H9 (cell line): ENCODE measurements around the gene TYK2. TPM values are rescaled to one million over a fixed set of nuclear protein-coding genes. Genes with fewer than 3 reads are reported as not detected.

Experiments used
- DNase-seq: peaks from one replicate; pipeline ENCODE4 v3.0.0-alpha.2; 2017
- H2AFZ ChIP-seq: one replicate; pipeline ENCODE4 v1.6.1; 2013; ENCODE audit warnings: mild to moderate bottlenecking, low read length, control low read depth, moderate library complexity
- H2AK5ac ChIP-seq: 2 replicates; pipeline ENCODE4 v1.6.1; 2013; ENCODE audit warnings: low read length, control low read depth, mixed read lengths; ENCODE audit not compliant: insufficient read length
- H2BK120ac ChIP-seq: one replicate; pipeline ENCODE4 v1.6.1; 2013; ENCODE audit warnings: low read depth, mild to moderate bottlenecking, low read length, control low read depth, inconsistent platforms; ENCODE audit not compliant: poor library complexity, severe bottlenecking
- H2BK12ac ChIP-seq: 2 replicates; pipeline ENCODE4 v1.6.1; 2013; ENCODE audit warnings: low read length, control low read depth, mixed read lengths, low read depth; ENCODE audit not compliant: insufficient read length
- H2BK15ac ChIP-seq: 2 replicates; pipeline ENCODE4 v1.6.1; 2013; ENCODE audit warnings: low read depth, low read length, control low read depth
- H2BK20ac ChIP-seq: one replicate; pipeline ENCODE4 v1.6.1; 2013; ENCODE audit warnings: low read depth, mild to moderate bottlenecking, low read length, control low read depth, inconsistent platforms; ENCODE audit not compliant: poor library complexity, severe bottlenecking
- H2BK5ac ChIP-seq: 2 replicates; pipeline ENCODE4 v1.6.1; 2013; ENCODE audit warnings: low read length, control low read depth, mixed read lengths; ENCODE audit not compliant: insufficient read length
- H3K14ac ChIP-seq: 2 replicates; pipeline ENCODE4 v1.6.1; 2013; ENCODE audit warnings: low read length, control low read depth; ENCODE audit not compliant: insufficient read depth
- H3K18ac ChIP-seq: 2 replicates; pipeline ENCODE4 v1.6.1; 2013; ENCODE audit warnings: low read depth, mild to moderate bottlenecking, mixed read lengths, low read length, control low read depth; ENCODE audit not compliant: insufficient read length
- H3K23ac ChIP-seq: 2 replicates; pipeline ENCODE4 v1.6.1; 2013; ENCODE audit warnings: low read length, control low read depth, mixed read lengths, low read depth; ENCODE audit not compliant: insufficient read length
- H3K23me2 ChIP-seq: 2 replicates; pipeline ENCODE4 v1.6.1; 2013; ENCODE audit warnings: low read depth, mild to moderate bottlenecking, mixed read lengths, low read length, control low read depth; ENCODE audit not compliant: insufficient read length, poor library complexity, severe bottlenecking
- H3K27ac ChIP-seq: 2 replicates; pipeline ENCODE4 v1.5.1; 2013; ENCODE audit warnings: low read length, control low read depth, mixed read lengths, low read depth; ENCODE audit not compliant: insufficient read length
- H3K27me3 ChIP-seq: 2 replicates; pipeline ENCODE4 v1.6.1; 2013; ENCODE audit warnings: low read length, control low read depth, inconsistent platforms; ENCODE audit not compliant: insufficient read depth
- H3K4ac ChIP-seq: 2 replicates; pipeline ENCODE4 v1.6.1; 2013; ENCODE audit warnings: low read depth, mild to moderate bottlenecking, control low read depth, inconsistent platforms, low read length, moderate library complexity
- H3K4me1 ChIP-seq: 2 replicates; pipeline ENCODE4 v1.6.1; 2013; ENCODE audit warnings: low read length, control low read depth, inconsistent platforms; ENCODE audit not compliant: insufficient read depth
- H3K4me2 ChIP-seq: 2 replicates; pipeline ENCODE4 v1.6.1; 2013; ENCODE audit warnings: low read length, control low read depth, mixed read lengths; ENCODE audit not compliant: insufficient read length, insufficient read depth
- H3K56ac ChIP-seq: 2 replicates; pipeline ENCODE4 v1.6.1; 2013; ENCODE audit warnings: low read depth, mild to moderate bottlenecking, mixed read lengths, low read length, control low read depth; ENCODE audit not compliant: insufficient read length
- H3K79me1 ChIP-seq: 2 replicates; pipeline ENCODE4 v1.6.1; 2013; ENCODE audit warnings: low read depth, mild to moderate bottlenecking, moderate library complexity, low read length, control low read depth, inconsistent platforms; ENCODE audit not compliant: insufficient read depth, poor library complexity, severe bottlenecking
- H3K79me2 ChIP-seq: 2 replicates; pipeline ENCODE4 v1.6.1; 2013; ENCODE audit warnings: low read length, control low read depth, inconsistent platforms; ENCODE audit not compliant: insufficient read depth
- H3K9ac ChIP-seq: 2 replicates; pipeline ENCODE4 v1.6.1; 2013; ENCODE audit warnings: low read length, control low read depth, mixed read lengths; ENCODE audit not compliant: insufficient read length; ENCODE audit errors: extremely low read depth
- H3K9me3 ChIP-seq: one replicate; pipeline ENCODE4 v1.6.1; 2013; ENCODE audit warnings: low read depth, low read length, inconsistent platforms; ENCODE audit not compliant: control insufficient read depth
- H3T11ph ChIP-seq: one replicate; pipeline ENCODE4 v1.6.1; 2013; ENCODE audit warnings: mild to moderate bottlenecking, low read length, control low read depth, inconsistent platforms
- H4K20me1 ChIP-seq: one replicate; pipeline ENCODE4 v1.6.1; 2013; ENCODE audit not compliant: control insufficient read depth, insufficient read length, insufficient read depth
- H4K5ac ChIP-seq: 2 replicates; pipeline ENCODE4 v1.6.1; 2013; ENCODE audit warnings: low read depth, mild to moderate bottlenecking, mixed read lengths, low read length, control low read depth; ENCODE audit not compliant: insufficient read length
- H4K8ac ChIP-seq: replicated peaks from 2 replicates; pipeline ENCODE4 v1.6.1; 2013; ENCODE audit warnings: low read length, control low read depth, mixed read lengths, low read depth; ENCODE audit not compliant: insufficient read length
- H4K91ac ChIP-seq: 2 replicates; pipeline ENCODE4 v1.6.1; 2013; ENCODE audit warnings: low read depth, mild to moderate bottlenecking, moderate library complexity, mixed read lengths, low read length, control low read depth; ENCODE audit not compliant: insufficient read length
- H3K27ac Mint-ChIP-seq, 3 experiments: 2 replicates in 2 of 3; 3 replicates in 1 of 3; pipeline ENCODE4 v1.8.0; 2020 to 2021; ENCODE audit warnings: mixed read lengths in 3 of 3, mild to moderate bottlenecking in 1 of 3, moderate library complexity in 1 of 3
- H3K27me3 Mint-ChIP-seq: 2 replicates; pipeline ENCODE4 v1.8.0; 2021; ENCODE audit warnings: low read depth, mild to moderate bottlenecking, moderate library complexity, mixed read lengths
- H3K36me3 Mint-ChIP-seq, 3 experiments: 2 replicates in 2 of 3; 3 replicates in 1 of 3; pipeline ENCODE4 v1.8.0; 2020 to 2021; ENCODE audit warnings: low read depth in 3 of 3, mixed read lengths in 3 of 3; ENCODE audit not compliant: insufficient read depth in 1 of 3
- H3K4me1 Mint-ChIP-seq, 2 experiments: 2 replicates each; pipeline ENCODE4 v1.8.0; 2020; ENCODE audit warnings: mixed read lengths in 2 of 2
- H3K4me3 Mint-ChIP-seq, 2 experiments: 2 replicates in 1 of 2; 3 replicates in 1 of 2; pipeline ENCODE4 v1.8.0; 2020 to 2021; ENCODE audit warnings: mild to moderate bottlenecking in 2 of 2, mixed read lengths in 2 of 2, moderate library complexity in 1 of 2
- H3K9me3 Mint-ChIP-seq, 2 experiments: 2 replicates in 1 of 2; 3 replicates in 1 of 2; pipeline ENCODE4 v1.8.0; 2020; ENCODE audit warnings: mild to moderate bottlenecking in 2 of 2, mixed read lengths in 2 of 2, moderate library complexity in 1 of 2
- WGBS: extraction: QIAGEN DNeasy Blood & Tissue Kit; methylation state at CpG from one replicate; pipeline ENCODE4 v1.1.7; 2013; ENCODE audit warnings: missing lambda C conversion rate, low lambda C conversion rate, mixed read lengths; ENCODE audit not compliant: insufficient read length; ENCODE audit errors: extremely low coverage; 5-methylcytosine and 5-hydroxymethylcytosine counted together
- long read RNA-seq: library from polyadenylated mRNA; unstranded; transcript quantifications from one replicate; pipeline ENCODE4 v2.0.0, GENCODE V29; 2020
- total RNA-seq: library from RNA; stranded (reverse); gene quantifications from 2 replicates; pipeline ENCODE4 v1.2.1, GENCODE V29; 2021
- TF ChIP-seq, protein P1 (sequence below): fragments of 200-600 bp; sonication (generic); conservative IDR thresholded peaks from 3 replicates; pipeline ENCODE4 v1.8.0; 2021; ENCODE audit warnings: antibody characterized with exemption, mild to moderate bottlenecking

TYK2 gene
- 50.1 and 61.4 TPM in 2 replicates for total RNA-seq
- long read RNA-seq, full-length matches to known transcripts = 16 of 66 reads
- long read RNA-seq, partial matches to known transcripts = 12 of 66 reads
- long read RNA-seq, other reads (novel, unspliced or antisense) = 38 of 66 reads

DNA sequence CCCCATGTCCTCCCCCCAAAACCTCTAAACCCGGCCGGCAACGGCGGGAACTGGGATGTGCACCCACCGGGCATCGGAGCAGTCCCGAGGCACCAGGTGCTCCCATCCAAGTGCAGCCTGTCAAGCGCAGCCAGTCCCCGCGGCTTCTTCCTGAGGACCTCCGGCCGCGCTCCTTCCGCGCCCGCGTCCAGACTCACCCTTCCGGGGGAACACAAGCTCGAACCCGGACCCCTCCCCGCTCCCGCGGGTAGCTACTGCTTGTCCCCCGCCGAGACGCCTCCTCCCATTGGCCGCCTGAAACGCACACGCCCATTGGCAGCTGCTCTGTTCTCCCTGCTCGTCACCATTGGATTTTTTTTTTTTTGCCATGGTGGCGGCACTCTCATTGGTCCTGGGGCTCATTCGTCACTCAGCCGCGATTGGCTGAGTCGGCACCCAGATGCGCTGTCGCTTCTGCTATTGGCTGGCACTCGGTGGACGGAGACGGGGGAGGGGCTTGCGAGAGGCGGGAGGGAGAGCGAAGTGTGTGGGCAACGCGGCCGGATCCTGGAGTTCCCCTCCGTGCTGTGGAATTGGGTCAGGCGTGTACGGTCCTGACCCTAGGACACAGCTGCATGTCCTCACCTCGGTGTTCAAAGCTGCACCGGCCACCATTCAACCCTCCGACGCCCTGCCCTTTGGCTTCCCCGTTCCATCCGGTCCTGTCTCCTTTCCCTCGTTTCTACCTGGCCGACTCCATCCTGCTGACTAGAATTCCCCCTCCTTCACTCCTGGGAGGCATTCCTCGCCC lies at the start of gene TYK2:
TYK2 (minus strand) TSS at position 260 of the 790 bp plus-strand sequence. CDS start 2,166 bp downstream, outside the sequence.
- peak within 1 kb of the TSS; percentile 87 for H3K4me2 ChIP-seq
- no peaks in the 10 kb centered on the region for H3K27me3 ChIP-seq
- peak within 1 kb of the TSS; percentile 84; the same call in 1 of the 2 replicates for H3K14ac ChIP-seq
- H2AK5ac ChIP-seq = no peak within 1 kb of the TSS
- no peak within 1 kb of the TSS for H3T11ph ChIP-seq
- peak; percentile 99 for DNase-seq
- peak within 1 kb of the TSS; percentile 96 for H3K18ac ChIP-seq
- H4K91ac ChIP-seq = no peak within 1 kb of the TSS
- H3K79me2 ChIP-seq = no peaks in the 10 kb centered on the region
- peaks cover 4% of the 10 kb centered on the region for H3K23me2 ChIP-seq
- no peak within 1 kb of the TSS for H3K56ac ChIP-seq
- WGBS = no CpG with 5 or more reads among the region's 58 CpGs
- peak within 1 kb of the TSS; percentile 5 for H4K5ac ChIP-seq
- TF ChIP-seq, protein P1, sequence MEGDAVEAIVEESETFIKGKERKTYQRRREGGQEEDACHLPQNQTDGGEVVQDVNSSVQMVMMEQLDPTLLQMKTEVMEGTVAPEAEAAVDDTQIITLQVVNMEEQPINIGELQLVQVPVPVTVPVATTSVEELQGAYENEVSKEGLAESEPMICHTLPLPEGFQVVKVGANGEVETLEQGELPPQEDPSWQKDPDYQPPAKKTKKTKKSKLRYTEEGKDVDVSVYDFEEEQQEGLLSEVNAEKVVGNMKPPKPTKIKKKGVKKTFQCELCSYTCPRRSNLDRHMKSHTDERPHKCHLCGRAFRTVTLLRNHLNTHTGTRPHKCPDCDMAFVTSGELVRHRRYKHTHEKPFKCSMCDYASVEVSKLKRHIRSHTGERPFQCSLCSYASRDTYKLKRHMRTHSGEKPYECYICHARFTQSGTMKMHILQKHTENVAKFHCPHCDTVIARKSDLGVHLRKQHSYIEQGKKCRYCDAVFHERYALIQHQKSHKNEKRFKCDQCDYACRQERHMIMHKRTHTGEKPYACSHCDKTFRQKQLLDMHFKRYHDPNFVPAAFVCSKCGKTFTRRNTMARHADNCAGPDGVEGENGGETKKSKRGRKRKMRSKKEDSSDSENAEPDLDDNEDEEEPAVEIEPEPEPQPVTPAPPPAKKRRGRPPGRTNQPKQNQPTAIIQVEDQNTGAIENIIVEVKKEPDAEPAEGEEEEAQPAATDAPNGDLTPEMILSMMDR = no peak
- no peak within 1 kb of the TSS for H2AFZ ChIP-seq
- no peak within 1 kb of the TSS for H2BK12ac ChIP-seq
- H3K27ac ChIP-seq = peak within 1 kb of the TSS; percentile 43
- no peaks in the 10 kb centered on the region for H3K79me1 ChIP-seq
- no peak within 1 kb of the TSS for H2BK15ac ChIP-seq
- H3K9me3 ChIP-seq = no peaks in the 10 kb centered on the region
- H2BK20ac ChIP-seq = no peak within 1 kb of the TSS
- Mint-ChIP-seq H3K9me3 (no peaks in the 10 kb centered on the region; a peak in 1 of 5 replicates), H3K4me1 (peaks cover 11 to 12% of the 10 kb centered on the region in 2 experiments), H3K27ac (peak within 1 kb of the TSS; percentile 48 to 99 (median 99)), H3K4me3 (peak within 1 kb of the TSS; percentile 79 to 90), H3K27me3 (no peaks in the 10 kb centered on the region), H3K36me3 (peaks cover 7 to 14% (median 13%) of the 10 kb centered on the region in 3 experiments; a peak in 6 of 7 replicates)
- H4K8ac ChIP-seq = no peak within 1 kb of the TSS
- no peak within 1 kb of the TSS for H3K4ac ChIP-seq
- H2BK120ac ChIP-seq = peak within 1 kb of the TSS; percentile 63
- H2BK5ac ChIP-seq = no peak within 1 kb of the TSS
- no peak within 1 kb of the TSS for H3K23ac ChIP-seq
- no peaks in the 10 kb centered on the region for H4K20me1 ChIP-seq
- H3K9ac ChIP-seq = peak within 1 kb of the TSS; percentile 74
- no peaks in the 10 kb centered on the region for H3K4me1 ChIP-seq
